C4-2B (cell line): ENCODE measurements around the gene ANKRD6.

Experiments
- ZFX ChIP-seq: fragments of 450-650 bp; IDR thresholded peaks from 2 replicates; pipeline ENCODE4 v1.6.1; 2017
- TF ChIP-seq, protein P1 (sequence below): fragments of 450-650 bp; conservative IDR thresholded peaks from 2 replicates; pipeline ENCODE4 v1.5.1; 2017; ENCODE audit warnings: mild to moderate bottlenecking

DNA sequence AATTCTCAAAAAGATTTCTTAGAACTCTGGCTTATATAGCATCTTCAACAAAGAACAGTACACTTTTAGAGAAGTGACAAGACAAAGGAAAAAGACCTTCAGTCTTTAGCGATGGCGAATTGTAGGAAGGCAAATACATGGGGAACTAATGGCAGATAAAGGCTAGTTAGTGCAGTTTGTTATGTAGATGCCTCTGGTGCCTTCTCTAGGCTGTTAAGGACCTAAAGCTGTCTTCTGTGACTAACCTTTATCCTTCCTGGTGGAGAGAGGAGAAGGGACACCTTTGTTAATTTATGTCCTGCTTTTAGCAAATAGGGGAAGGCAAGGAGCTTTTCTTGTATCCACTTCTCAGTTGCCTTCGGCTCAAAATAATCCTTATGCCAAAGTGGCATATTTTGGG is 7.2 kb downstream of the ANKRD6 start:
- TF ChIP-seq, protein P1, sequence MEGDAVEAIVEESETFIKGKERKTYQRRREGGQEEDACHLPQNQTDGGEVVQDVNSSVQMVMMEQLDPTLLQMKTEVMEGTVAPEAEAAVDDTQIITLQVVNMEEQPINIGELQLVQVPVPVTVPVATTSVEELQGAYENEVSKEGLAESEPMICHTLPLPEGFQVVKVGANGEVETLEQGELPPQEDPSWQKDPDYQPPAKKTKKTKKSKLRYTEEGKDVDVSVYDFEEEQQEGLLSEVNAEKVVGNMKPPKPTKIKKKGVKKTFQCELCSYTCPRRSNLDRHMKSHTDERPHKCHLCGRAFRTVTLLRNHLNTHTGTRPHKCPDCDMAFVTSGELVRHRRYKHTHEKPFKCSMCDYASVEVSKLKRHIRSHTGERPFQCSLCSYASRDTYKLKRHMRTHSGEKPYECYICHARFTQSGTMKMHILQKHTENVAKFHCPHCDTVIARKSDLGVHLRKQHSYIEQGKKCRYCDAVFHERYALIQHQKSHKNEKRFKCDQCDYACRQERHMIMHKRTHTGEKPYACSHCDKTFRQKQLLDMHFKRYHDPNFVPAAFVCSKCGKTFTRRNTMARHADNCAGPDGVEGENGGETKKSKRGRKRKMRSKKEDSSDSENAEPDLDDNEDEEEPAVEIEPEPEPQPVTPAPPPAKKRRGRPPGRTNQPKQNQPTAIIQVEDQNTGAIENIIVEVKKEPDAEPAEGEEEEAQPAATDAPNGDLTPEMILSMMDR = no peak
- TF ChIP-seq ZFX = no peak
